ENCODE results near the gene LYPD4.
A peak's percentile ranks its signal among the peaks of the same experiment; 100 is the strongest.

LYPD4 gene

GRCh38 chr19:41887711-41888382 lies 43.4 kb upstream of the LYPD4 start:
- Histone ChIP-seq H3K4me1 (ENCODE audit: insufficient read depth, low read length, severe bottlenecking) (peaks cover 36% of the 10 kb centered on the region), H3K9ac (ENCODE audit: low read length) (peak overlapping the region; percentile 67), H2AFZ (ENCODE audit: low read length) (no peak overlapping the region), H3K9me2 (ENCODE audit: low read depth, low read length) (no peaks in the 10 kb centered on the region), H4K20me1 (ENCODE audit: insufficient read depth, low read length) (no peaks in the 10 kb centered on the region), H3K27ac (ENCODE audit: low read depth, low read length, poor library complexity, severe bottlenecking) (peak overlapping the region; percentile 93), H3K4me2 (ENCODE audit: low read length) (peak overlapping the region; percentile 80), H3K9me3 (ENCODE audit: low read length) (no peaks in the 10 kb centered on the region), H3K36me3 (ENCODE audit: insufficient read depth, low read length) (peaks cover 32% of the 10 kb centered on the region), H3F3A (ENCODE audit: insufficient read depth, low read length) (no peaks in the 10 kb centered on the region), H3K4me3 (ENCODE audit: low read depth, low read length, poor library complexity, severe bottlenecking) (peak overlapping the region; percentile 54), H3K79me2 (ENCODE audit: insufficient read depth, low read length) (peaks cover 10% of the 10 kb centered on the region), H3K27me3 (ENCODE audit: insufficient read depth, low read length) (no peaks in the 10 kb centered on the region)
- TF ChIP-seq EZH2 (IDR thresholded peaks at IDR 0.05; ENCODE audit: borderline replicate concordance, low read length), result no peak
- TF ChIP-seq, protein P1, sequence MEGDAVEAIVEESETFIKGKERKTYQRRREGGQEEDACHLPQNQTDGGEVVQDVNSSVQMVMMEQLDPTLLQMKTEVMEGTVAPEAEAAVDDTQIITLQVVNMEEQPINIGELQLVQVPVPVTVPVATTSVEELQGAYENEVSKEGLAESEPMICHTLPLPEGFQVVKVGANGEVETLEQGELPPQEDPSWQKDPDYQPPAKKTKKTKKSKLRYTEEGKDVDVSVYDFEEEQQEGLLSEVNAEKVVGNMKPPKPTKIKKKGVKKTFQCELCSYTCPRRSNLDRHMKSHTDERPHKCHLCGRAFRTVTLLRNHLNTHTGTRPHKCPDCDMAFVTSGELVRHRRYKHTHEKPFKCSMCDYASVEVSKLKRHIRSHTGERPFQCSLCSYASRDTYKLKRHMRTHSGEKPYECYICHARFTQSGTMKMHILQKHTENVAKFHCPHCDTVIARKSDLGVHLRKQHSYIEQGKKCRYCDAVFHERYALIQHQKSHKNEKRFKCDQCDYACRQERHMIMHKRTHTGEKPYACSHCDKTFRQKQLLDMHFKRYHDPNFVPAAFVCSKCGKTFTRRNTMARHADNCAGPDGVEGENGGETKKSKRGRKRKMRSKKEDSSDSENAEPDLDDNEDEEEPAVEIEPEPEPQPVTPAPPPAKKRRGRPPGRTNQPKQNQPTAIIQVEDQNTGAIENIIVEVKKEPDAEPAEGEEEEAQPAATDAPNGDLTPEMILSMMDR (IDR thresholded peaks at IDR 0.05; ENCODE audit: low read length), result peak; percentile 69

DNA sequence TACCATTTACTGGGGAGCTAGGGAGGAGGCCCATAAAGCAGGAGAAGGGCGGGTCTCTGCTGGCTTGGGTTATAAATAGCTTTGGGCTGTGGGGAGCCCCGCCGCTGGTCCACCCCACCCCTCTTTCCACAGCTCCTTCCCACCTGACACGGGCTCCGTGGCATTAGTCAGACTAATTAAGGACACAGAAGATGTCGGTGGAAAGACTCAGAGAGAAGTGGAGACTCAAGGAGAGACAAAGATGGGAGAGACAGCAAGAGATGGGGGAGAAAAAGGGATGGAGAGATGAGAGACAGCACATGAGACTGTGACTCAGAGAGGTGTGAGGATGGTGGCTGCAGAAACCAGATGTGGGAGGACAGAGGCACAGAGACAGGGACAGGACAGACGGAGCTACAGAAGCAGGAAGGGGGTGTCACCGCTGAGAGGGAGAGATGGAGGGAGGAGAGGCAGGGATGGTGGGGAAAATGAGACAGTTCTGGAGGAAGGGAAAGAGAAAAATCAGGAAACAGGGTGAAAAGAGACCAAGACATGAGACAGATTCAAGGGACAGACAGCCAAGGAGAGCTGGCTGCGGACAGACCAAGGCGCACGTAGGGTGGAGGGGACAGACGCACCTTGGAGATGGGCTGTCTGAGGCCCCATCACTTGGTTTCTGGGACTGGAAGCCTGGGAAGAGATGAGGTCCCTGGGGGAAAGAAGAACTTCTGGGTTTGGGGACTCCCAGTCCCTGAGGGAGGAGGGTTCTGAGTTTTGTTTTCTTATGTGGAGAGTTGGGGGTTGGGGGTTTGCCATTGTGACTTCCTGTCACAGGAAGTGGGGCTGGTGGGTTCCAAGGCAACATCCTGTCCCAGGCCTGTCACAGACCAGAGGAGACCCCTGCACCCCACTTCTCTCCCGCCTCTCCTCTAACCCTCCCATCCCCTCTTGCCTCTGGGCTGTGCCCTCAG lies 42.6 kb upstream of the LYPD4 start:
- Histone ChIP-seq H3K27me3 (ENCODE audit: insufficient read depth, low read length) (no peaks in the 10 kb centered on the region), H3K4me2 (ENCODE audit: low read length) (peak overlapping the region; percentile 80), H3F3A (ENCODE audit: insufficient read depth, low read length) (peaks cover 4% of the 10 kb centered on the region; the same call in 1 of the 2 replicates), H3K36me3 (ENCODE audit: insufficient read depth, low read length) (peaks cover 24% of the 10 kb centered on the region), H3K4me3 (ENCODE audit: low read depth, low read length, poor library complexity, severe bottlenecking) (peak overlapping the region; percentile 54), H3K9ac (ENCODE audit: low read length) (peak overlapping the region; percentile 67), H3K4me1 (ENCODE audit: insufficient read depth, low read length, severe bottlenecking) (peaks cover 44% of the 10 kb centered on the region), H3K9me2 (ENCODE audit: low read depth, low read length) (no peaks in the 10 kb centered on the region), H4K20me1 (ENCODE audit: insufficient read depth, low read length) (no peaks in the 10 kb centered on the region), H2AFZ (ENCODE audit: low read length) (no peak overlapping the region), H3K27ac (ENCODE audit: low read depth, low read length, poor library complexity, severe bottlenecking) (peak overlapping the region; percentile 93), H3K9me3 (ENCODE audit: low read length) (no peaks in the 10 kb centered on the region), H3K79me2 (ENCODE audit: insufficient read depth, low read length) (peaks cover 10% of the 10 kb centered on the region)
- TF ChIP-seq, protein P1 (IDR thresholded peaks at IDR 0.05; ENCODE audit: low read length), result no peak
- no peak for TF ChIP-seq EZH2 (IDR thresholded peaks at IDR 0.05; ENCODE audit: borderline replicate concordance, low read length)

DNA sequence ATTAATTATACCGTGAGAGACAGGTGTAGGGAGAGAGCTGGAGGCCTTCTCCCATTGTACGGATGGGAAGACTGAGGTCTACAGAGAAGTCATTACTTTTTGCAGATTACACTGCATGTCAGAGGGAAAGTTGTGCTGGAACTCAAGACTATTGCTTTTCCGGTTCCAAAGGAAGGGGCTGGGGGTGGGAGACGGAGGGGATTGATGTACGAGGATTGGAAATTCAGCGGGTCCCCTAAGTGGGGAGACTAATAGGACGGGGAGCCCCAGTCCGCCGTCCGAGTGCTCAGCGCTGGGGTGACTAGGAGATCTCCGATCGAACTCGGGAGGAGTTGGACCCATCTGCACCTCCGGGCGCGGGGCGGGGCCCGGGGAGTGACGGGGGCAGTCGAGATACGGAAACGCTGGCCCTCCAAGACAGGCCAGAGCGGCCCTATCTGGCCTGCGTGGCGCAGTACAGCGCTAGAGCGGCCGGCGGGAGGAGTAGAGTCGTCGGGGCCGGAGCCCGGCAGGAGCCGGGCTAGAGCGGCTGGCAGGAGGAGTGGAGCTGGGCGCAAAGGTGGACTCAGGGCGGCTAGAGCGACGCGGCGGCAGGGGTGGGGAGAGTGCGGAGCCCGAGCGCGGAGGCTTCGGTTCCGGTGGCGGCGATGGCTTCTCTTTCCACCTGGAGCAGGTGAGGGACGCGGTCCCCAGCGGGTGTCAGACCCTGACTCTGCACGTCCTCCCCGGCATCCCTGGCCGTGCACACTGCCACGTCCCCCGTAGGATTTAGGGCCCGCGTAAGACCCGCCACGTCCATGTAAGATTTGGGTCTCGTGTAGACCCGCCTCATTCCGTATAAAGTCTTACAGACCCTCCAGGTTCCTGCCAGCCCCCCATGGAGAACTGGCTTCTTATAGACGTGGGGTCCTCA lies 39.6 kb upstream of the LYPD4 start:
- no peaks in the 10 kb centered on the region for H4K20me1 ChIP-seq (ENCODE audit: insufficient read depth, low read length)
- H3K27ac ChIP-seq (ENCODE audit: low read depth, low read length, poor library complexity, severe bottlenecking), result peak overlapping the region; percentile 95
- no peaks in the 10 kb centered on the region for H3K9me2 ChIP-seq (ENCODE audit: low read depth, low read length)
- peaks cover 67% of the 10 kb centered on the region for H3K4me1 ChIP-seq (ENCODE audit: insufficient read depth, low read length, severe bottlenecking)
- peak overlapping the region; percentile 83 for H3K4me3 ChIP-seq (ENCODE audit: low read depth, low read length, poor library complexity, severe bottlenecking)
- peak overlapping the region; percentile 82 for H3K4me2 ChIP-seq (ENCODE audit: low read length)
- H2AFZ ChIP-seq (ENCODE audit: low read length), result no peak overlapping the region
- no peaks in the 10 kb centered on the region for H3K9me3 ChIP-seq (ENCODE audit: low read length)
- H3K79me2 ChIP-seq (ENCODE audit: insufficient read depth, low read length), result peaks cover 10% of the 10 kb centered on the region
- peak overlapping the region; percentile 92 for H3K9ac ChIP-seq (ENCODE audit: low read length)
- no peaks in the 10 kb centered on the region for H3K27me3 ChIP-seq (ENCODE audit: insufficient read depth, low read length)
- no peak for TF ChIP-seq EZH2 (IDR thresholded peaks at IDR 0.05; ENCODE audit: borderline replicate concordance, low read length)
- TF ChIP-seq, protein P1 (IDR thresholded peaks at IDR 0.05; ENCODE audit: low read length), result no peak
- H3F3A ChIP-seq (ENCODE audit: insufficient read depth, low read length), result peaks cover 4% of the 10 kb centered on the region; the same call in 1 of the 2 replicates
- peaks cover 31% of the 10 kb centered on the region for H3K36me3 ChIP-seq (ENCODE audit: insufficient read depth, low read length)

Data from OCI-LY1 (cell line).